ENCODE measurements around the gene GUCY1A2.

GUCY1A2 gene

DNA sequence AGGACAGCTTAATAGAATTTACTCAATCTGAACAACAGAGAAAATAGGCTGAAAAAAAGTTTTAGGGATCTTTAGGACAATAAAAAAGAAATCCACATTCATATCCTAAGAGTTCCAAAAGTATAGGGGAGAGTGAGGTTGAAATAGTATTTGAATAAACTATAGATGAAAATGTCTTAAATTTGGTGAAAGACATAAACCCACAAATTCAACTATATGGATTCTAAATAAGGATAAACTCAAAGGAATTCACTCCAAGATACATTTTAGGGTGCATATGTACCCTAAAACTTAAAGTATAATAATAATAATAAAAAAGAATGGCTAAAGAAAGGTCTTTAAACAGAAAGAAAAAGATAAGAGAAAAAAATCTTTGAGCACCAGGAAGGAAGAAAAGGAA, 203.1 kb downstream of the GUCY1A2 start:
- TF ChIP-seq, protein P1, sequence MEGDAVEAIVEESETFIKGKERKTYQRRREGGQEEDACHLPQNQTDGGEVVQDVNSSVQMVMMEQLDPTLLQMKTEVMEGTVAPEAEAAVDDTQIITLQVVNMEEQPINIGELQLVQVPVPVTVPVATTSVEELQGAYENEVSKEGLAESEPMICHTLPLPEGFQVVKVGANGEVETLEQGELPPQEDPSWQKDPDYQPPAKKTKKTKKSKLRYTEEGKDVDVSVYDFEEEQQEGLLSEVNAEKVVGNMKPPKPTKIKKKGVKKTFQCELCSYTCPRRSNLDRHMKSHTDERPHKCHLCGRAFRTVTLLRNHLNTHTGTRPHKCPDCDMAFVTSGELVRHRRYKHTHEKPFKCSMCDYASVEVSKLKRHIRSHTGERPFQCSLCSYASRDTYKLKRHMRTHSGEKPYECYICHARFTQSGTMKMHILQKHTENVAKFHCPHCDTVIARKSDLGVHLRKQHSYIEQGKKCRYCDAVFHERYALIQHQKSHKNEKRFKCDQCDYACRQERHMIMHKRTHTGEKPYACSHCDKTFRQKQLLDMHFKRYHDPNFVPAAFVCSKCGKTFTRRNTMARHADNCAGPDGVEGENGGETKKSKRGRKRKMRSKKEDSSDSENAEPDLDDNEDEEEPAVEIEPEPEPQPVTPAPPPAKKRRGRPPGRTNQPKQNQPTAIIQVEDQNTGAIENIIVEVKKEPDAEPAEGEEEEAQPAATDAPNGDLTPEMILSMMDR (IDR thresholded peaks at IDR 0.05): no peak
- no peak overlapping the region for H3K27ac ChIP-seq
- H3K27me3 ChIP-seq: no peaks in the 10 kb centered on the region

DNA sequence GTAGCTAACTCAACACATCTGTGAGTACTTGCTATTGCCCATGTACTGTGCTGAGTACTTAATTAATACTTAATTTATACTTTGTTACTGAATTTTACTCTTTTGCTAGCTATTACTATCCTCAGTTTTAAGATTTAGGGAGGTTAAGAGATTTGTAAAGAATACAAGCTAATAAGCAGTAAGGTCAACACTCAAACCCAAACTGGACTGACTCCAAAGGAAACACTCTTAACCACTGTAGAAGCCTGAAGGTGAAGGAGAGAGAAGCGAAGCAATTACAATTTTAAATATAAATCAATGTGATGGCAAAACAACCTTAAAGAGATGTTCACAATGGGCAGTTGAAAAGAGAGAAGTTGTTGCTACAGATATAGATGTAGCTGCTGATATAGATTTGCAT, 204.5 kb downstream of the GUCY1A2 start:
- H3K27ac ChIP-seq: no peak overlapping the region
- TF ChIP-seq, protein P1 (IDR thresholded peaks at IDR 0.05): no peak
- H3K4me1 ChIP-seq (ENCODE audit: control insufficient read depth in 1 of 2, insufficient read depth in 1 of 2, low read depth in 1 of 2, low read length in 1 of 2): no peaks in the 10 kb centered on the region
- no peak overlapping the region for H3K4me3 ChIP-seq (ENCODE audit: low read depth in 1 of 2, low read length in 1 of 2)
- H3K27me3 ChIP-seq: no peaks in the 10 kb centered on the region
- H3K9me3 ChIP-seq: no peaks in the 10 kb centered on the region
- no peaks in the 10 kb centered on the region for H3K36me3 ChIP-seq

More for the DNA sequence above, 203.1 kb downstream of the GUCY1A2 start:
- Histone ChIP-seq H3K9me3 (no peaks in the 10 kb centered on the region), H3K4me3 (ENCODE audit: low read depth in 1 of 2, low read length in 1 of 2) (no peak overlapping the region), H3K4me1 (ENCODE audit: control insufficient read depth in 1 of 2, insufficient read depth in 1 of 2, low read depth in 1 of 2, low read length in 1 of 2) (no peaks in the 10 kb centered on the region), H3K36me3 (no peaks in the 10 kb centered on the region)

DNA sequence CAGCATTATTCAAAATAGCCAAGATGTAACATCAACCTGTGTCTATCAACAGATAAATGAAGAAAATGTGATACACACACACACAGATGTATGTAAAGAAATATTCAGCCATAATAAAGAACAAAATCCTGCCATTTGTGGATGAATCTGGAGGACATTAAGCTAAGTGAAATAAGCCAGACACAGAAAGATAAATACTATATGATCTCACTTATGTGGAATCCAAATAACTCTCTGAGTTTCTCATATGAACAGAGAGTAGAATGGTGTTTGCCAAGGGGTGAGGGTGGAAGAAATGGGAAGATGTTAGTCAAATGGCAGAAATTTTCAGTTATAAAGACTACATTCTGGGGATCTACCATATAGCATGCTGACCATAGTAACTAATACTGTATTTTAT, 224.2 kb downstream of the GUCY1A2 start:
- Histone ChIP-seq H3K4me1 (ENCODE audit: control insufficient read depth in 1 of 2, insufficient read depth in 1 of 2, low read depth in 1 of 2, low read length in 1 of 2) (no peaks in the 10 kb centered on the region), H3K27ac (no peak overlapping the region), H3K27me3 (no peaks in the 10 kb centered on the region), H3K4me3 (ENCODE audit: low read depth in 1 of 2, low read length in 1 of 2) (no peak overlapping the region), H3K9me3 (no peaks in the 10 kb centered on the region), H3K36me3 (no peaks in the 10 kb centered on the region)
- TF ChIP-seq, protein P1 (IDR thresholded peaks at IDR 0.05): no peak

DNA sequence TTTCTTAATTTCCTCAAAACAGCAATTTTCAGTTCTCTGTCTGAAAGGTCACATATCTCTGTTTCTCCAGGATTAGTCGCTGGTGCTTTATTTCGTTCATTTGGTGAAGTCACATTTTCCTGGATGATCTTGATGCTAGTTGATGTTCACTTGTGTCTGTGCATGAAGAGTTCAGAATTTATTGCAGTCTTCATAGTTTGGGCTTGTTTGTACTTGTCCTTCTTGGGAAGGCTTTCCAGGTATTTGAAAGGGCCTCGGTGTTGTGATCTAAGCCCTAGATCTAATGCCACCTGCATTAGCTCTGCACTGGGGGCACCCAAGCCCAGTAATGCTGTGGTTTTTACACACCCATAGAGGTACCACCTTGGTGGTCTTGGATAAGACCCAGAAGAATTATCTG, 228.9 kb downstream of the GUCY1A2 start:
- TF ChIP-seq, protein P1 (IDR thresholded peaks at IDR 0.05): no peak
- H3K27me3 ChIP-seq: no peaks in the 10 kb centered on the region
- no peaks in the 10 kb centered on the region for H3K4me1 ChIP-seq (ENCODE audit: control insufficient read depth in 1 of 2, insufficient read depth in 1 of 2, low read depth in 1 of 2, low read length in 1 of 2)
- H3K27ac ChIP-seq: no peak overlapping the region
- H3K9me3 ChIP-seq: no peaks in the 10 kb centered on the region
- H3K4me3 ChIP-seq (ENCODE audit: low read depth in 1 of 2, low read length in 1 of 2): no peak overlapping the region
- no peaks in the 10 kb centered on the region for H3K36me3 ChIP-seq

DNA sequence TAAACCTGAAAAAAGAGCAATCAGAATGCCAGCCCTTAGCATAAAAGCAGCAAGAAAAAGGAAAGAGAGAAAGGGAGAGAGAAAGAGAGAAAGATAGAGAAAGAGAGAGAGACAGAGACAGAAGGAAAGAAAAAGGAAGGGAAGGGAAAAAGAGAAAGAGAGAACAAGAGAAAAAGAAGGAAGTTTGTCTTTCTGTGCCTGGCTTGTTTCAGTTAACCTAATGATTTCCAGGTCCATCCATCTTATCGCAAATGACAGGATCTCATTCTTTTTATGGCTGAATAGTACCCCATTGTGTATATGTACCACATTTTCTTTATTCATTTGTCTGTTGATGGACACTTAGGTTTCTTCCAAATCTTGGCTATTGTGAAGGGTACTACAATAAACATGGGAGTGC, 230.8 kb downstream of the GUCY1A2 start:
- H3K27me3 ChIP-seq: no peaks in the 10 kb centered on the region
- no peaks in the 10 kb centered on the region for H3K4me1 ChIP-seq (ENCODE audit: control insufficient read depth in 1 of 2, insufficient read depth in 1 of 2, low read depth in 1 of 2, low read length in 1 of 2)
- no peak overlapping the region for H3K27ac ChIP-seq
- no peaks in the 10 kb centered on the region for H3K36me3 ChIP-seq
- H3K9me3 ChIP-seq: no peaks in the 10 kb centered on the region
- TF ChIP-seq, protein P1 (IDR thresholded peaks at IDR 0.05): no peak
- H3K4me3 ChIP-seq (ENCODE audit: low read depth in 1 of 2, low read length in 1 of 2): no peak overlapping the region
